Adipose tissue (tissue), 3 donors: ENCODE data around the gene TIMM17B. TPM values are rescaled to one million over a fixed set of nuclear protein-coding genes. Genes with fewer than 3 reads are reported as not detected.

ENCODE experiments used
- H3K27ac ChIP-seq: one replicate; pipeline ENCODE4 v1.5.1; 2013; ENCODE audit warnings: low read depth, low read length
- WGBS, 3 donors: extraction: QIAGEN DNeasy Blood & Tissue Kit; methylation state at CpG; one replicate each; pipeline ENCODE4 v1.1.7; 2013; 5-methylcytosine and 5-hydroxymethylcytosine counted together
- polyA plus RNA-seq, 3 donors: library from polyadenylated mRNA; stranded (reverse); fragments of 200-250 nt; gene quantifications; one replicate each; pipeline ENCODE4 v1.2.3, GENCODE V29; 2013
- donor health status: healthy with polysubstance abuse.
- donor health status: Bipolar disorder and iron deficiency.
- donor health status: healthy.

TIMM17B gene
- polyA plus RNA-seq, 3 donors = 33.0 to 46.0 (median 35.0) TPM

GRCh38 chrX:48919947-48920717 is 22.6 kb upstream of the TIMM17B start:
- WGBS, 3 donors = 40 to 59% (median 56%) methylated on average over 8 of the region's 8 CpGs
- H3K27ac ChIP-seq = no peak overlapping the region

GRCh38 chrX:48919360-48919841 is 21.8 kb upstream of the TIMM17B start:
- WGBS, 3 donors = 1 to 17% (median 1%) methylated on average over 15 of the region's 15 CpGs
- no peak overlapping the region for H3K27ac ChIP-seq

GRCh38 chrX:48918643-48919340 is 21.2 kb upstream of the TIMM17B start, which contains the start of gene PIM2:
Gene PIM2, minus strand, starts transcription at chrX:48919024. Its CDS starts 190 bp downstream, at chrX:48918834.
- H3K27ac ChIP-seq = no peak within 1 kb of the TSS
- 0 to 31% (median 1%) methylated on average over 38 to 55 of the region's 55 CpGs for WGBS, 3 donors

GRCh38 chrX:48918301-48918642 is 20.7 kb upstream of the TIMM17B start:
- H3K27ac ChIP-seq = no peak overlapping the region
- 5 to 40% (median 10%) methylated on average over 18 to 23 of the region's 23 CpGs for WGBS, 3 donors

GRCh38 chrX:48917139-48918001 is 19.8 kb upstream of the TIMM17B start:
- 19 to 41% (median 21%) methylated on average over 17 to 27 of the region's 27 CpGs for WGBS, 3 donors

GRCh38 chrX:48914593-48915493 is 17.3 kb upstream of the TIMM17B start:
- H3K27ac ChIP-seq = no peak overlapping the region
- 86 to 93% (median 86%) methylated on average over 11 to 13 of the region's 13 CpGs for WGBS, 3 donors

More at GRCh38 chrX:48917139-48918001, 19.8 kb upstream of the TIMM17B start:
- H3K27ac ChIP-seq = no peak overlapping the region

GRCh38 chrX:48913605-48914366 is 16.2 kb upstream of the TIMM17B start:
- 89 to 90% (median 90%) methylated on average over 4 to 5 of the region's 5 CpGs for WGBS, 3 donors

GRCh38 chrX:48911412-48912182 is 14.0 kb upstream of the TIMM17B start, which contains the start of gene SLC35A2:
Gene SLC35A2, minus strand, starts transcription at chrX:48911646. Its CDS starts 10 bp downstream, at chrX:48911636.
- H3K27ac ChIP-seq = no peak within 1 kb of the TSS
- WGBS, 3 donors = 0 to 28% (median 0%) methylated on average over 46 to 60 of the region's 60 CpGs

More at GRCh38 chrX:48913605-48914366, 16.2 kb upstream of the TIMM17B start:
- no peak overlapping the region for H3K27ac ChIP-seq

GRCh38 chrX:48910926-48911411 is 13.4 kb upstream of the TIMM17B start:
- no peak overlapping the region for H3K27ac ChIP-seq
- 1 to 24% (median 1%) methylated on average over 12 of the region's 12 CpGs for WGBS, 3 donors

- no peak overlapping the region for H3K27ac ChIP-seq
- WGBS, 3 donors = 92 to 95% (median 93%) methylated on average over 12 to 17 of the region's 17 CpGs
These were observed 12.2 kb upstream of the TIMM17B start for GRCh38 chrX:48909703-48910294.

GRCh38 chrX:48908600-48908999 is 11.0 kb upstream of the TIMM17B start:
- 68 to 80% (median 70%) methylated on average over 1 of the region's 1 CpG for WGBS, 3 donors
- H3K27ac ChIP-seq = no peak overlapping the region

GRCh38 chrX:48905090-48905790 is 7.7 kb upstream of the TIMM17B start:
- H3K27ac ChIP-seq = no peak overlapping the region
- 90 to 91% (median 91%) methylated on average over 17 to 20 of the region's 20 CpGs for WGBS, 3 donors

- WGBS, 3 donors = 82 to 89% (median 87%) methylated on average over 11 to 14 of the region's 14 CpGs
- no peak overlapping the region for H3K27ac ChIP-seq
These were observed 7.1 kb upstream of the TIMM17B start for GRCh38 chrX:48904626-48905025.

GRCh38 chrX:48904180-48904579 is 6.6 kb upstream of the TIMM17B start:
- 73 to 84% (median 82%) methylated on average over 8 of the region's 8 CpGs for WGBS, 3 donors
- no peak overlapping the region for H3K27ac ChIP-seq

GRCh38 chrX:48903290-48903689 is 5.7 kb upstream of the TIMM17B start:
- no peak overlapping the region for H3K27ac ChIP-seq
- 86 to 89% (median 86%) methylated on average over 6 of the region's 6 CpGs for WGBS, 3 donors
